Nephron (organoid): ENCODE measurements around the gene RSPH1.

Experiments used
- H3K27ac Mint-ChIP-seq, 3 experiments: 2 replicates each; pipeline ENCODE4 v1.8.0; 2020; ENCODE audit warnings: mixed read lengths in 3 of 3, mild to moderate bottlenecking in 2 of 3, moderate library complexity in 1 of 3
- H3K27me3 Mint-ChIP-seq: 2 replicates; pipeline ENCODE4 v1.8.0; 2021; ENCODE audit warnings: low read depth, mild to moderate bottlenecking, moderate library complexity, mixed read lengths
- H3K36me3 Mint-ChIP-seq: 2 replicates; pipeline ENCODE4 v1.8.0; 2020; ENCODE audit warnings: low read depth, mixed read lengths
- H3K4me1 Mint-ChIP-seq: 2 replicates; pipeline ENCODE4 v1.8.0; 2020; ENCODE audit warnings: mixed read lengths
- H3K4me3 Mint-ChIP-seq, 3 experiments: 2 replicates each; pipeline ENCODE4 v1.8.0; 2020; ENCODE audit warnings: mild to moderate bottlenecking in 3 of 3, mixed read lengths in 3 of 3, moderate library complexity in 2 of 3
- H3K9me3 Mint-ChIP-seq: 2 replicates; pipeline ENCODE4 v1.8.0; 2020; ENCODE audit warnings: mixed read lengths
- TF ChIP-seq, protein P1 (sequence below), 3 experiments: fragments of 200-600 bp; sonication (generic); IDR thresholded peaks; one replicate each; pipeline ENCODE4 v1.5.0; 2021; ENCODE audit warnings: antibody characterized with exemption in 3 of 3; ENCODE audit not compliant: unreplicated experiment in 3 of 3

Gene RSPH1

DNA sequence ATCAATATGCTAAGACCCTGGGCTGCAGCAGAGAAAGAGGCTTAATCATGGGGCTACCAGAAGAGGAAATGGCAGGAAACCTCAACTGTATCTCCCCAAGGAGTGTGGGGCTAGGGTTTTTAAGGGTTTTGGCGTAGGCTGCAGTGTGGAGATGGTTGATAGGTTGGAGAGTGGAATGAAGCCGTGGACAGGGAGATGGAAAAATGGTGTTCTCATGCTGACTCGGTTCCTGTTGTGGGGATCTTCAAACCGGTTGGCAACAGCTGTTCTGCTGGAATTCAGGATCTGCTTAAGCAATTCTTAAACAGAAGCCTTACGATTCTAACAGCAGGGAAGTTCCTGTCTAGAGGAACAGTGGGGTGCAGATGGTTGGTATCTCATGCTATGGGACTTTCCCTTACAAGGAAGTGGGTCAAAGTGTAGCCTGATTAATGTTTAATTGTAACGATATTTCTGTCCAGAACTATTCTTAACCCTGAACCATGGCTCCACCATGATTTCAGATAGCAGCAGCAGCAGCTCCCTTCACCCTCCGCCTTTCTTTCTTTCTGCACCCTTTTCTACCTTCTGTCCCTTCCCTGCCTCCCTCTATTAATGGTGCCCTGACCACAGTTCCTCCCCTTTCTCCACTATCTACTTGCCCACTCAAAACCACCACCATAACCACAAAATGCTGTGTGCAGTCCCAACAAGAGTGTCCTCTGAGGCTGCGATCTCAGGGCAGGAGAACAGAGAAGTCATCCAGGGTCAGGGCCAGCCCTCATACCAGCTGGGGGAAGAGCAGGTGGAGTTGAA, 30.8 kb downstream of the RSPH1 start:
- Mint-ChIP-seq H3K4me1 (peaks cover 45% of the 10 kb centered on the region), H3K9me3 (no peaks in the 10 kb centered on the region), H3K4me3 (no peak overlapping the region), H3K27ac (peak overlapping the region; percentile 70 to 87 (median 70)), H3K36me3 (no peaks in the 10 kb centered on the region), H3K27me3 (peaks cover 17% of the 10 kb centered on the region)
- TF ChIP-seq, protein P1, sequence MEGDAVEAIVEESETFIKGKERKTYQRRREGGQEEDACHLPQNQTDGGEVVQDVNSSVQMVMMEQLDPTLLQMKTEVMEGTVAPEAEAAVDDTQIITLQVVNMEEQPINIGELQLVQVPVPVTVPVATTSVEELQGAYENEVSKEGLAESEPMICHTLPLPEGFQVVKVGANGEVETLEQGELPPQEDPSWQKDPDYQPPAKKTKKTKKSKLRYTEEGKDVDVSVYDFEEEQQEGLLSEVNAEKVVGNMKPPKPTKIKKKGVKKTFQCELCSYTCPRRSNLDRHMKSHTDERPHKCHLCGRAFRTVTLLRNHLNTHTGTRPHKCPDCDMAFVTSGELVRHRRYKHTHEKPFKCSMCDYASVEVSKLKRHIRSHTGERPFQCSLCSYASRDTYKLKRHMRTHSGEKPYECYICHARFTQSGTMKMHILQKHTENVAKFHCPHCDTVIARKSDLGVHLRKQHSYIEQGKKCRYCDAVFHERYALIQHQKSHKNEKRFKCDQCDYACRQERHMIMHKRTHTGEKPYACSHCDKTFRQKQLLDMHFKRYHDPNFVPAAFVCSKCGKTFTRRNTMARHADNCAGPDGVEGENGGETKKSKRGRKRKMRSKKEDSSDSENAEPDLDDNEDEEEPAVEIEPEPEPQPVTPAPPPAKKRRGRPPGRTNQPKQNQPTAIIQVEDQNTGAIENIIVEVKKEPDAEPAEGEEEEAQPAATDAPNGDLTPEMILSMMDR (IDR thresholded peaks at IDR 0.05; ENCODE audit: unreplicated experiment in 3 of 3), result no peak

DNA sequence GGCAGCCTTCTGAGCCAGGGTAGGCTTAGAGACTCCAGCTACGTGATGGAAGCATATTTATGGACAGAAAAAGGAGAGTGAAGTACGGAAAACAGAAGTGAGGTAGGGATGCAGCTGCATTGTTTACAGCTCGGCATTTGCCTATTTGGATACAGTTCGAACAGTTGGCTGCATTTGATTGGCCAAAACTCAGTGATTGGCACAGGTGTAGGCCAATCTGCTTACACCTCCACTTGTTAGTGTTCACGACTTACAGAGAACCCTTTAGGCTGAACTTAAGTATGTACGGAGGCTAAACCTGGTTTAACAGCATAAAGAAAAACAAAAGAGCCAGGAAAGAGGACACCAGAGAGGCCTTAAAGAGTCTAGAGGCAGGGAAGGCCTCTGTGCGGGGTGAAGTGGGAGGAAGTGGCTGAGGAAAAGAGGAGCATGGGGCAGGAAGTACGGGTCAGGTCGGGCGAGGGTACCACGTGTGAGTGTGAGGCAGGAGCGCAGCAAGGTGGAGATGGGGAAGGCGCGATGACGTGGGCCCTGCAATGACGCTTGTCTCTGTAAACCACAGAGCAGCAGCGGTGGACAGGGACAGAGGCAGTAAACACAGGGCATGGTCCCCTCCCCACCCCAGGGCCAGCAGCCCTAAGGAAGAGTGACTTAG, 32.0 kb downstream of the RSPH1 start:
- H3K4me3 Mint-ChIP-seq, result no peak overlapping the region
- TF ChIP-seq, protein P1 (IDR thresholded peaks at IDR 0.05; ENCODE audit: unreplicated experiment in 3 of 3), result no peak
- peak overlapping the region; percentile 48 to 84 (median 55) for H3K27ac Mint-ChIP-seq
- H3K36me3 Mint-ChIP-seq, result no peaks in the 10 kb centered on the region
- H3K4me1 Mint-ChIP-seq, result peaks cover 45% of the 10 kb centered on the region
- H3K9me3 Mint-ChIP-seq, result no peaks in the 10 kb centered on the region
- peaks cover 17% of the 10 kb centered on the region for H3K27me3 Mint-ChIP-seq

DNA sequence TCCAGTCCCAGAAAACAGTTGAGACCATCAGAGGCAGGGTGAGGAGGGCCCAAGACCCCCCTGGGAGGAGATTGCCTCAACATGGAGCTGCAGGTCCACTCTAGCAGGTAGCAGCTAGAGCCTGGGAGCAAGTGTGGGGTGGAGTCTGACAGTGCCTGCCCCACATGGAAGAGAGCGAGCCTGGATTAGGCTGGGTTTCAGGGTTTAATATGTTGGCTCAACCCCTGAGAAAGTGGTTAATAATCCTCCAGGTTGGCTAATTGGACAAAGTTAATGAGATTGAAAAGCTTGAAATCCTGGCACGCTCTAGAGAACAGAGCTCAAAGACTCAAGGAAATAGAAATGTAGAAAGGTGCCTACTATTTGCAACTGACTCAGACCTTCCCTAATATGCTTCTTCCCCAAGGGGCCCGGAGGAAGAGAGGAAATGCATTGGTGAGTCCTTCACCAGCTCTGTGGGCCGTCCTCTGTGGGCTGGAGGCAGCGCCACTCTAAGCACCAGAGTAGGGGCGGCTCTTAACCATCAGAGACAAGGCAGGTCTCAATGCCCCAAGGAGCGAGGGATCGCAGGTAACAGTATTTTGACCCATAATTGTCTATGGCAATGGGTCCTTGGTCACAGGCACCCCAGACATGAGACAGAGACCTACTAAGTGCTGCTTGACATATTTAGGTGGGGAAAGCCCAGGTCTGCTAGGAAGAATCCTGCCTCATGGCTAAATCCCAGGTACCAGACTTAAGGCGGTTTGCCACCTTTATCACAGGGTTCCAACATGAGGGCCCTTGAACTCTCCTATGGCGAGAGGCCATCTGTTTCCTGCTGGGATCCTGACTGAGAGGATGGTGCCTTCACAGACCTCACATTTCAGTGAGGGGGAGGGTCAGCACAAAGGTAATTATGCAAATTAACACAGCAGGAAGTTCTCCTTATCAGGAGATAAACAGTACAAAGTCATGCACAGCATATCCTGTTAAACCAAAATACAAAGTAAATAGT, 33.8 kb downstream of the RSPH1 start:
- Mint-ChIP-seq H3K27ac (peak overlapping the region; percentile 95 to 96 (median 96)), H3K4me3 (peak overlapping the region in 1 of 3 experiments; percentile 31), H3K9me3 (peaks cover 1% of the 10 kb centered on the region), H3K4me1 (peaks cover 43% of the 10 kb centered on the region), H3K27me3 (peaks cover 13% of the 10 kb centered on the region), H3K36me3 (no peaks in the 10 kb centered on the region)
- TF ChIP-seq, protein P1 (IDR thresholded peaks at IDR 0.05; ENCODE audit: unreplicated experiment in 3 of 3), result no peak

DNA sequence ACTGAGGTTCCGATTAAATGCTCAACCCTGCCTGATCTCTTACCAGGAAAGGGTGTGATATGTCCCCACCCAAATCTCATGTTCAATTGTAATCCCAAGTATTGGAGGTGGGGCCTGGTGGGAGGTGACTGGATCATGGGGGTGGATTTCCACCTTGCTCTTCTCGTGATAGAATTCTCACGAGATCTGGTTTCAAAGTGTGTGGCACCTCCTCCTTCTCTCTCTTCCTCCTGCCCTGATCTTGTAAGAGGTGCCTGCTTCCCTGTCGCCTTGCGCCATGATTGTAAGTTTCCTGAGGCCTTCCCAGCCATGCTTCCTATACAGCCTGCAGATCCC, 34.9 kb downstream of the RSPH1 start:
- Mint-ChIP-seq H3K9me3 (peaks cover 5% of the 10 kb centered on the region), H3K27ac (peak overlapping the region; percentile 95 to 96 (median 96)), H3K4me1 (peaks cover 38% of the 10 kb centered on the region), H3K36me3 (no peaks in the 10 kb centered on the region), H3K27me3 (peaks cover 8% of the 10 kb centered on the region), H3K4me3 (no peak overlapping the region)
- TF ChIP-seq, protein P1 (IDR thresholded peaks at IDR 0.05; ENCODE audit: unreplicated experiment in 3 of 3), result no peak

DNA sequence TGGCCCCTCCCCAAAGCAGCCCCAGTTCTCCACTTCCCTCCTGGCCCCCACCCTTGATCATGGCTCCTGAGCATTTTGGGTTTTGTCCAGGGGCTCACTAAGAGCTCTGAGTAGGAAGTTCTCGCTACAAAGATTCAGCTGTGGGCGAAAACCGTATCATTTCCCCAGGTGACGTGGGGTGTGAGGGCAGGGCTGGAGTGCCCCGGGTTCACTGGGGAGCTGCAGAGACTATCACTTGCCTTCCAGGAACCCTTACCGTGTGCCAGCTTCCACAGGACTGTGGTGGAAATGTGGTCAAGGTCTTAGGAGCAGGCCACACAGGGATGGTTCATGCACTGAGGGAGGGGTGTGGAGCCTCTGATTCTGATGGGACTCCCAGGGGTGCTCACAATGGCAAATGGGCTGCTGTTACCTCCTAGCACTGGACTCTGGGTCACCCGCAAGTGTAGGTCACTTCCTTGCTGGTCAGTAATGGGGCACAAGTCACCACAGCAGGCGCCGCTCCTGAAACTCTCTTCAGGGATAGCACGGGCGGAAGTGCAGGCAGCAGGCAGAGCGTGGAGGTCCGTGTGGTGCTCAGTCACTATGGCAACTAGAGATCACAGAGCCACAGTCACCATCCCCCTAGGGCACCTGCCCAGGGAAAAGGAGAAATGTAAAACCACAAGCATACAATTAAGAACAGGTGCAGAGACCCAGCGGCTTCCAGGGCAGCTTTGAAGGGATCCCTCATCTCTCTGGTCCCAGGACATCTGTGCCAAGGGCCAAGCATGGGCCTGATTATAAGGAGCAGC, 35.4 kb downstream of the RSPH1 start:
- Mint-ChIP-seq H3K9me3 (peaks cover 5% of the 10 kb centered on the region), H3K27me3 (peaks cover 8% of the 10 kb centered on the region), H3K4me1 (peaks cover 34% of the 10 kb centered on the region), H3K27ac (peak overlapping the region; percentile 95 to 96 (median 96)), H3K36me3 (no peaks in the 10 kb centered on the region), H3K4me3 (peak overlapping the region in 1 of 3 experiments; percentile 24)
- TF ChIP-seq, protein P1 (IDR thresholded peaks at IDR 0.05; ENCODE audit: unreplicated experiment in 3 of 3), result no peak
